GM19372 (cell line): ENCODE data around the gene DCTN2.
"Not testable (repeated sequence)": the region's sequence is repeated elsewhere in the genome, so short reads cannot be mapped to it uniquely, and the experiment has no call there.

Experiments used
- ATAC-seq: cut with Tn5 transposase; IDR thresholded peaks from one replicate; pipeline ENCODE4 v1.9.1; 2021; ENCODE audit warnings: mild to moderate bottlenecking, low read depth, moderate library complexity; ENCODE audit not compliant: unreplicated experiment

Gene DCTN2

GRCh38 chr12:57495051-57495701 lies 51.8 kb downstream of the DCTN2 start:
- ATAC-seq: not testable (repeated sequence)

DNA sequence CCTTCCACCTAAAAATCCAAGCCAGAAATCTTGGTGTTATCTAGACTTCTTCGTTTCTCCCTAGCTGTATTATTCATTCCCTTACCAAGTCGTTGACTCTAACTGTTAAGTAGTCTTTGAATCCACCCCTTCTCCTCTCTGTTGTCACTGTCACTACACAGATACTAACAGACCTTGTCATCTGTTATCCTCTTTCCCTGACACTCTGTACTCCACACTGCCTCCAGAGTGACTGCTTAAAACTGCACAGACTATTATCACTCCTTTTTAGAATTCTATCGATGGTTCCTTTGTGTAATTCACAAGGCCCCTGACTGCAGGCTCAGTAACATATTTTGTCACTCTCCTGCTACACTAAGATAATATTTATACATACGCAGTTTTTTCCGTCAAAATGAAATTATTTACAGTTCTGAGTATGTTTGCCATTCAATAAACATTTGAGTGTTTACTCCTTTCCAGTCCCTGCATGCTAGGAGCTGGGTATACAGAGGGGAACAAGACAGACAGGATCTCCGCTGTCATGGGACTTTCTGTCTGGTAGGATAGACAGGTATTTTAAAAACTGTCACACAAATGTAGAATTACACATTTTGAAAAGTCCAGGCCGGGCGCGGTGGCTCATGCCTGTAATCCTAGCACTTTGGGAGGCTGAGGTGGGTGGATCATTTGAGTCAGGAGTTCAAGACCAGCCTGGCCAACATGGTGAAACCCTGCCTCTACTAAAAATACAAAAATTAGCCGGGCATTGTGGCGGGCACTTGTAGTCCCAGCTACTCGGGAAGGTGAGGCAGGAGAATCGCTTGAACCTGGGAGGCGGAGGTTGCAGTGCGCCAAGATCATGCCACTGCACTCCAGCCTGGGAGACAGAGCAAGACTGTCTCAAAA lies 55.4 kb downstream of the DCTN2 start:
- ATAC-seq: no peak

DNA sequence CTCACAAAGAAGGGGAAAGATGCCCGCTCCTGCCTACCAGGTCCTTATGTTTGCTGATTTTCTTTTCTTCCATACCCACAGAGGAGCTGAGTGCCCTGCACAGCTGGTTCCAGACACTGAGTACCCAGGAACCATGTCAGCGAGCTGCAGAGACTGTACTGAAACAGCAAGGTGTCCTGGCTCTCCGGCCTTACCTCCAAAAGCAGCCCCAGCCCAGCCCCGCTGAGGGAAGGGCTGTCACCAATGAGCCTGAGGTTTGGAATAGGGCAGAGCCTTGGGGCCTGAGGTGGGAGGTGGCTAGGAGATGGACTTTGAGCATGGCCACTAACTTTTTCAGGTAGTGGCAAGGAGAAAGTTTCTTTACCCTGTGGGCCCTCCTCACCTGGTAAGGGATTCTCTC lies 56.9 kb downstream of the DCTN2 start:
- ATAC-seq: no peak

GRCh38 chr12:57489157-57489641 lies 57.8 kb downstream of the DCTN2 start:
- no peak for ATAC-seq

- ATAC-seq: no peak
These were observed 58.4 kb downstream of the DCTN2 start for GRCh38 chr12:57488402-57489156.

DNA sequence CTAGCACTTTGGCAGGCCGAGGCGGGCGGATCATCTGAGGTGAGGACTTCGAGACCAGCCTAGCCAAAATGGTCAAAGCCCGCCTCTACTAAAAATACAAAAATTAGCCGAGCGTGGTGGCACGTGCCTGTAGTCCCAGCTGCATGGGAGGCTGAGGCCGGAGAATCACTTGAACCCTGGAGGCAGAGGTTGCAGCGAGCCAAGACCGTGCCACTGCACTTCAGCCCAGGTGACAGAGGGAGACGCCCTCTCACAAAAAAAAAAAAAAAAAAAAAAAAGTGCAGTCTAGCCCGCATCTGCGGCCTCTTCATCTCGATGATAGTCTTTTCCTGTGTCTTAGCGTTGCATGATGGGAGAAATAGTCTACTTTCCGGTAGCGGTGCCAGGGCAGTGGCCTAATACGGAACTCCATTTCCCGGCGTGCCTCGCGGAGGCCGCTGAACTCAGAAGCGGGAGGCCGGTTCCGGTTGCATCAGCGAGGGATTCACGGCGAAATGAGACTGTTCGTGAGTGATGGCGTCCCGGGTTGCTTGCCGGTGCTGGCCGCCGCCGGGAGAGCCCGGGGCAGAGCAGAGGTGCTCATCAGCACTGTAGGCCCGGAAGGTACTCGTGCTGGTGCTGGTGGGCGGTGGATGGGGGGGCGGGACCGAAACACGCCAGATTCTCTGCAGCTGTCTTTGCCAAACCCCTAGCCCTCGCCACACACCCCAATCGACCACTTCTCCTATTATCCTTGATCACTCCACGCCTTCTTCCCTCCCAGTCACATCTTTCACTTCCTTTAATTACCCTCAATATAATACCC lies 59.2 kb downstream of the DCTN2 start, which contains the start of gene MARS1:
MARS1 (plus strand) TSS at position 472 of the 805 bp plus-strand sequence; CDS start at position 495, 23 bp downstream.
- ATAC-seq: peak; percentile 99

GRCh38 chr12:57487055-57487596 lies 59.9 kb downstream of the DCTN2 start:
- ATAC-seq: no peak

GRCh38 chr12:57485695-57486094 lies 61.3 kb downstream of the DCTN2 start:
- no peak for ATAC-seq

DNA sequence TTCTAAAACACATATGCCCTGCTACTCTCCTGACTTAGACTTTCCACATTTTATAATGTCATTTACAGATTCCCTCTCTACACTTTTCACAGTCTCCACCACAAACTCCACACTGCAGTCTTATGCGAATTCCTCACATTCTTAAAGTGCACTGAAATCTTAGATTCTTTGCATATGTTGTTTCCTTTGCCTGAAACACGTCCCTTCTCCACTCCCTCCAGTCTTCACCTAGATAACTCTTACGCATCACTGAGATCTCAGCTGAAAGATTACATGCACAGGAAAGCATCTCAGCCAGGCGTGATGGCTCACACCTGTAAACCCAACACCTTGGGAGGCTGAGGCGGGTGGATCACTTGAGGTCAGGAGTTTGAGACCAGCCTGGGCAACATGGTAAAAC lies 63.5 kb downstream of the DCTN2 start:
- no peak for ATAC-seq

DNA sequence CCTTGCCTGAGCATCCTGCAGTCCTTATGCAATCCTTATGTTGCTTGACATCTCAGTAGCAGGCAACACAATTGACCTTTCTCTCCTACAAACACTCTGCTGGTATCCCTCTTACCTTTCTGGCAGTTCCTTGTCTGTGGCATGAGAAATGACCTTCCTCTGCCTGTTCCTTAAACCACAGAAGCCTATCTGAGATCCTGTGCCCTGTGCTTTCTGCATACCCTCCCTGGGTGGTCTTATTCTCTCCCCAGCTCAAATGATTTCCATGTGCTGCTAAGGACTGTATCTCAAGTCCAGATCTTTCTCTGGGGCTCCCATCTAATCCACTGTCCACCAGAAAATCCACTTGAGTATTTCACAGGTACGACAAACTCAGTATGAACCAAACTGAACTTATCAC lies 65.3 kb downstream of the DCTN2 start:
- no peak for ATAC-seq
